Measurements from ENCODE around the gene FOCAD. TPM values are rescaled to one million over a fixed set of nuclear protein-coding genes. Genes with fewer than 3 reads are reported as not detected.

Gene FOCAD
- total RNA-seq, 2 donors from 2014 or later, result 42.5 to 50.1 TPM

GRCh38 chr9:21001581-21001980 is 317.5 kb downstream of the FOCAD start:
- Histone ChIP-seq H3K36me3 (peaks cover under 1% of the 10 kb centered on the region), H3K27me3 (no peaks in the 10 kb centered on the region), H3K27ac (no peak overlapping the region), H3K4me1 (no peaks in the 10 kb centered on the region), H3K4me3 (no peak overlapping the region), H3K9me3 (peaks cover 0 to 12% of the 10 kb centered on the region in 2 donors)
- DNase-seq (ENCODE audit: low spot score), result no peak
- no peak for TF ChIP-seq CTCF (IDR thresholded peaks at IDR 0.05)

- DNase-seq (ENCODE audit: low spot score), result no peak
Observed at GRCh38 chr9:21002040-21002439, 318.0 kb downstream of the FOCAD start.

DNA sequence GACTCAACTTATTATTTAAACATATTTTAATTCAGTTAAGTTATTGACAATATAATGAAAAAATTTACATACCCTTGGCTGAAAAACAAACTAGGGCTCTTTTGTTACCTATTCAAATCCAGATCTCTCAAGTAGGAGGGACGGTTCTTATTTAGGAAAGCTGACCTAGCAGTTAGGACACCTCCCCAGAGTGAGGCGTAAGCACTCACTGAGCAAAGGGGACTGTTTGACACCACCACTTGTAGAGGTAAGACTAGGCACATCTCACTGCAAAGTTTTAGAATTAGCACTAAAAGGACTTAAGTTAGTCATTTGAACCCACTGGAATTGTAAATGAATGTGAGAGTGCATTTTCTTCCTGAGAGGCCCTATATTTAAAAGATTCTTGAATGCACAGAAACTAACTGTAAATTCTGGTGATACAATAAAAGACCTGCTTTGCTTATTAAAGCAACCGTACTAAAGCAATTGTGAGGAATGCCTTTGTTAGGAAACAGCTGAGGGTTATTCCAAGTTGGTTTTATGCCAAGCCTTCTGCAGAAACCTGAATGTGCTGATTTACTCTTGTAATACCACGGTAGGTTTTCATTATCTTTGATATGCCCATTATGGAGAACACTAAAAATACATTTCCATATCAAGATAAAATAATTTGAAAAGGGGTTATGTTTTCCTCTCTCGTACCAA is 331.2 kb downstream of the FOCAD start:
- Histone ChIP-seq H3K9me3 (no peaks in the 10 kb centered on the region), H3K27ac (no peak overlapping the region), H3K27me3 (no peaks in the 10 kb centered on the region), H3K36me3 (no peaks in the 10 kb centered on the region), H3K4me1 (no peaks in the 10 kb centered on the region), H3K4me3 (no peak overlapping the region)
- TF ChIP-seq CTCF (IDR thresholded peaks at IDR 0.05), result no peak
- no peak for DNase-seq (ENCODE audit: low spot score)

More at GRCh38 chr9:21002040-21002439, 318.0 kb downstream of the FOCAD start:
- Histone ChIP-seq H3K4me3 (no peak overlapping the region), H3K9me3 (peaks cover 0 to 12% of the 10 kb centered on the region in 2 donors), H3K4me1 (no peaks in the 10 kb centered on the region), H3K27me3 (no peaks in the 10 kb centered on the region), H3K36me3 (no peaks in the 10 kb centered on the region), H3K27ac (no peak overlapping the region)
- no peak for TF ChIP-seq CTCF (IDR thresholded peaks at IDR 0.05)

GRCh38 chr9:21015995-21016394 is 331.9 kb downstream of the FOCAD start:
- Histone ChIP-seq H3K27me3 (no peaks in the 10 kb centered on the region), H3K4me3 (no peak overlapping the region), H3K9me3 (no peaks in the 10 kb centered on the region), H3K36me3 (no peaks in the 10 kb centered on the region), H3K27ac (no peak overlapping the region), H3K4me1 (no peaks in the 10 kb centered on the region)
- no peak for TF ChIP-seq CTCF (IDR thresholded peaks at IDR 0.05)
- no peak for DNase-seq (ENCODE audit: low spot score)

DNA sequence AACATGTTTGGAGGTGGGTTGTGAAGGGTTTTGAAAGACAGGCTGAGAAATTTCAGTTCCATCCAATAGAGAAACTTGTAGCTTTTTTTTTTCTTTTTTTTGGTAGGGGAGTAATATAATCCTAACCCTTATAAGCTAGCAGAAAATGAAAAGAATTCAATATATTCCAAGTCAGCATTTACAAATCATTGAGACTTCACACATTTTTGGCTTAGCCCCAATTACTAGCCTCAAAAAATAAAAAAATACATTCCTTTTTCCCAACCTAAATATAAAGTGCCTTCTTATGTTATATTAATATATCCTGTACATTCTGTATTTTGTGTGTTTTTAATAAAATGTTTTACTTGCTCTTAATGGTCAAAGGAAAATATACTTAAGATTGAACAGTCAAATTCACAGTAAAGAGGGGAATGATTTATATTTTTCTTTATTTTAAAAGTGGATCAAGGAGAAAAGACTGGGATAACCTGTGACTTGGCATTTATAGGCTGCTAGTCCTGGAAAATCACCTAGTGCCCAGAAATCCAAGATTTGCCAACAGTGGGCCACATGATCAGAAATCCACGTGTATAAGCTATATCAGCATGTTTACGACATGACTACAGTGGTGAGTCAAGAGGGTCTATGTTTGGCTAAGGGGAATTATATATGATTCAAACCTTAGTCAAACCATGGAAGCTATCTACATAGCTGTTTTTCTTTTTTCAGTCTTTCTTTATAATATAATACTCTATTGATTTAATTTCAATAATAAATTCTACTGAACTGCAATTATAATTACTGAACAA is 332.8 kb downstream of the FOCAD start:
- no peak for DNase-seq (ENCODE audit: low spot score)
- no peak overlapping the region for H3K27ac ChIP-seq
- TF ChIP-seq CTCF (IDR thresholded peaks at IDR 0.05), result no peak
- H3K4me1 ChIP-seq, result no peaks in the 10 kb centered on the region
- H3K27me3 ChIP-seq, result no peaks in the 10 kb centered on the region
- H3K4me3 ChIP-seq, result no peak overlapping the region
- H3K36me3 ChIP-seq, result no peaks in the 10 kb centered on the region
- no peaks in the 10 kb centered on the region for H3K9me3 ChIP-seq
